Cardiac atrium fibroblast (primary cell): ENCODE data around the gene TMEM158. TPM values are rescaled to one million over a fixed set of nuclear protein-coding genes. Genes with fewer than 3 reads are reported as not detected.

Experiments
- total RNA-seq: library from RNA; depleted of rRNA; stranded (reverse); fragments of >200 nt; gene quantifications from 2 replicates; pipeline ENCODE4 v1.2.3, GENCODE V29; 2015

TMEM158 gene
- 11.8 and 26.5 TPM in 2 replicates for total RNA-seq

DNA sequence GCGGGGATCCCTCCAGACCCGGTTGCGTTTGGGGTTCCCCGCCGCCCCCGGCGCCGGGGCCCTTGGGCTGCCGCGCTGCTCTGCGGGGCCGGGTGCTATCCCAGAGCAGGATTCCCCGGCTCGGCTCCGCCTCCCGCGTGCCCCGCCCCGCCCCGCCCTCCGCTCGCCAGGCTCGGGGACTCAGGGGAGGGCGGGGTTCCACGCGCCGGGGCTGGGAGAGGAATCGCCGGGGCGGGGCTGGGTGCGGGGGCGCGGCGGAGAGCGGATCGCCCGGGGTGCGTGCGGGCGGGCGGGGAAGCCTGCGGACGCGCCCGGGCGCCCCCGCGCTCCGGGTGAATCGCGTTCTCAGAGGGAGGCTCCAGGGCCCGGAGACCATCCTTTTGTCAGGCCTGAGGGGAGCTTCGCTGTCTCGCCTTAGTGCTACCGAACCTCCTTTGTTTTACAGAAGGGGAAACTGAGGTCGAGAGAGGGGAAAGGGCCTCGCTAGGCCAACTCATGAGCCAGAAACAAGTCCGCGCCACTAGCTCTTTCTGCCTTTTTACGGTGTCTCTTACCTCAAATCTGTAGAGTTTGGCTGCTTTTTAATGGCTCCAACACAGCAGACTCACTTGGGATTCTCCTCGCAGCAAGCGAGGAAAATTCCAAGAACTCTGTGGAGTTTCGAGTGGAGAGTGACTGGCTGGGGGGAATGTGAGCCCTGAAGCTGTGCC is at the start of gene TMEM158:
TSS of gene TMEM158 (minus strand) at position 82 of the 710 bp plus-strand sequence. CDS start 260 bp downstream, outside the sequence.

Other genes with a start within 250 kb of the TMEM158 start
- gene CLEC3B, start 200.0 kb downstream of the TMEM158 start, total RNA-seq: 202 and 203 TPM in 2 replicates
- 1.8 and 7.8 TPM in 2 replicates for gene CDCP1, start 79.9 kb downstream of the TMEM158 start, total RNA-seq
- gene LARS2, start 162.3 kb upstream of the TMEM158 start, total RNA-seq: 11.7 and 14.3 TPM in 2 replicates